ENCODE data around the gene NOXA1. TPM values are rescaled to one million over a fixed set of nuclear protein-coding genes. Genes with fewer than 3 reads are reported as not detected.
A peak's percentile ranks its signal among the peaks of the same experiment; 100 is the strongest.

NOXA1 gene
- total and polyA plus RNA-seq, 7 donors = 0.43 to 5.1 (median 1.0) TPM

- intact Hi-C loops (cut with DNase I) = no loop called here
- 70 to 83% (median 75%) methylated on average over 26 of the region's 26 CpGs for WGBS, 3 donors
- DNase-seq = peak in 1 of 2 donors; percentile 63
Observed at GRCh38 chr9:137482094-137482781, 59.0 kb downstream of the NOXA1 start.

More at GRCh38 chr9:137482094-137482781, 59.0 kb downstream of the NOXA1 start:
- peak; percentile 62 to 73 (median 68) for ATAC-seq
- H3K4me3 ChIP-seq = no peak overlapping the region
- TF ChIP-seq CTCF (IDR thresholded peaks at IDR 0.05) = no peak
- H3K9me3 ChIP-seq = no peaks in the 10 kb centered on the region
- H3K4me1 ChIP-seq = no peaks in the 10 kb centered on the region
- H3K36me3 ChIP-seq (ENCODE audit: insufficient read depth in 1 of 2, low read depth in 1 of 2) = peaks cover 0 to 35% of the 10 kb centered on the region in 2 donors
- H3K27me3 ChIP-seq (ENCODE audit: insufficient read depth in 3 of 3, low read length in 2 of 3) = no peaks in the 10 kb centered on the region
- peak overlapping the region; percentile 25 for H3K27ac ChIP-seq

Other genes starting within 250 kb of the NOXA1 start
- 10 to 100 TPM; 20.5 to 32.1 (median 24.3) TPM for gene ANAPC2, start 234.8 kb upstream of the NOXA1 start, total RNA-seq
- gene ANAPC2, start 234.8 kb upstream of the NOXA1 start, polyA plus RNA-seq = 10 to 100 TPM; 13.0 to 22.6 (median 21.6) TPM
- gene SSNA1, start 234.7 kb upstream of the NOXA1 start, total RNA-seq = 10 to 100 TPM; 51.5 to 65.4 (median 54.4) TPM
- gene SSNA1, start 234.7 kb upstream of the NOXA1 start, polyA plus RNA-seq = 100 to 1,000 TPM; 101 to 176 (median 142) TPM
- 10 to 100 TPM in 2 of 4 donors, 1 to 10 TPM in 2; 8.0 to 11.3 (median 9.8) TPM for gene TPRN, start 222.7 kb upstream of the NOXA1 start, total RNA-seq
- 10 to 100 TPM in 1 of 3 donors, 1 to 10 TPM in 2; 3.6 to 11.1 (median 6.7) TPM for gene TPRN, start 222.7 kb upstream of the NOXA1 start, polyA plus RNA-seq
- gene TMEM203, start 217.7 kb upstream of the NOXA1 start, total RNA-seq = 10 to 100 TPM; 31.2 to 40.1 (median 36.0) TPM
- gene TMEM203, start 217.7 kb upstream of the NOXA1 start, polyA plus RNA-seq = 10 to 100 TPM; 30.6 to 71.6 (median 47.7) TPM
- gene NDOR1, start 217.7 kb upstream of the NOXA1 start, total RNA-seq = 1 to 10 TPM; 2.2 to 4.4 (median 3.7) TPM
- 1 to 10 TPM; 1.5 to 6.3 (median 6.2) TPM for gene NDOR1, start 217.7 kb upstream of the NOXA1 start, polyA plus RNA-seq
- gene RNF208, start 201.2 kb upstream of the NOXA1 start, total RNA-seq = 10 to 100 TPM in 1 of 4 donors, 1 to 10 TPM in 3; 4.8 to 12.8 (median 8.1) TPM
- 1 to 10 TPM; 5.9 to 6.4 (median 6.1) TPM for gene RNF208, start 201.2 kb upstream of the NOXA1 start, polyA plus RNA-seq
- under 1 TPM in 3 of 4 donors, not detected in 1; 0.18 to 0.77 (median 0.32) TPM for gene CYSRT1, start 198.2 kb upstream of the NOXA1 start, total RNA-seq
- gene CYSRT1, start 198.2 kb upstream of the NOXA1 start, polyA plus RNA-seq = 1 to 10 TPM in 1 of 3 donors, under 1 TPM in 2; 0.08 to 1.1 (median 0.11) TPM
- gene RNF224, start 195.9 kb upstream of the NOXA1 start, total RNA-seq = not detected
- gene RNF224, start 195.9 kb upstream of the NOXA1 start, polyA plus RNA-seq = under 1 TPM in 1 of 3 donors, not detected in 2; 0.01 TPM
- gene SLC34A3, start 192.5 kb upstream of the NOXA1 start, total RNA-seq = not detected
- not detected for gene SLC34A3, start 192.5 kb upstream of the NOXA1 start, polyA plus RNA-seq
- gene TUBB4B, start 182.1 kb upstream of the NOXA1 start, total RNA-seq = 100 to 1,000 TPM; 111 to 273 (median 230) TPM
- 100 to 1,000 TPM; 350 to 838 (median 389) TPM for gene TUBB4B, start 182.1 kb upstream of the NOXA1 start, polyA plus RNA-seq
- not detected for gene STPG3, start 172.1 kb upstream of the NOXA1 start, total RNA-seq
- under 1 TPM in 1 of 3 donors, not detected in 2; 0.08 TPM for gene STPG3, start 172.1 kb upstream of the NOXA1 start, polyA plus RNA-seq
- gene NELFB, start 168.1 kb upstream of the NOXA1 start, total RNA-seq = 10 to 100 TPM; 39.1 to 53.7 (median 42.8) TPM
- gene NELFB, start 168.1 kb upstream of the NOXA1 start, polyA plus RNA-seq = 10 to 100 TPM; 43.2 to 74.3 (median 58.5) TPM
- gene TOR4A, start 145.7 kb upstream of the NOXA1 start, total RNA-seq = 1 to 10 TPM; 1.7 to 2.3 (median 2.1) TPM
- 1 to 10 TPM in 2 of 3 donors, under 1 TPM in 1; 0.77 to 2.3 (median 1.1) TPM for gene TOR4A, start 145.7 kb upstream of the NOXA1 start, polyA plus RNA-seq
- gene NRARP, start 121.1 kb upstream of the NOXA1 start, total RNA-seq = 1 to 10 TPM; 3.5 to 7.5 (median 5.3) TPM
- 1 to 10 TPM in 1 of 3 donors, under 1 TPM in 2; 0.73 to 1.4 (median 0.91) TPM for gene NRARP, start 121.1 kb upstream of the NOXA1 start, polyA plus RNA-seq
- gene EXD3, start 231 bp upstream of the NOXA1 start, total RNA-seq = 10 to 100 TPM in 2 of 4 donors, 1 to 10 TPM in 2; 6.7 to 11.2 (median 9.7) TPM
- 1 to 10 TPM; 5.7 to 9.9 (median 7.2) TPM for gene EXD3, start 231 bp upstream of the NOXA1 start, polyA plus RNA-seq
- gene ENTPD8, start 18.0 kb downstream of the NOXA1 start, total RNA-seq = not detected
- gene ENTPD8, start 18.0 kb downstream of the NOXA1 start, polyA plus RNA-seq = under 1 TPM in 1 of 3 donors, not detected in 2; 0.01 TPM
- 10 to 100 TPM in 1 of 4 donors, 1 to 10 TPM in 3; 4.8 to 11.2 (median 6.4) TPM for gene NSMF, start 35.9 kb downstream of the NOXA1 start, total RNA-seq
- gene NSMF, start 35.9 kb downstream of the NOXA1 start, polyA plus RNA-seq = 10 to 100 TPM in 1 of 3 donors, 1 to 10 TPM in 2; 4.9 to 11.0 (median 5.7) TPM
- 10 to 100 TPM in 3 of 4 donors, 1 to 10 TPM in 1; 6.9 to 22.3 (median 12.8) TPM for gene PNPLA7, start 127.0 kb downstream of the NOXA1 start, total RNA-seq
- 1 to 10 TPM; 1.2 to 7.7 (median 3.9) TPM for gene PNPLA7, start 127.0 kb downstream of the NOXA1 start, polyA plus RNA-seq
- 100 to 1,000 TPM; 102 to 133 (median 115) TPM for gene MRPL41, start 128.5 kb downstream of the NOXA1 start, total RNA-seq
- 100 to 1,000 TPM in 2 of 3 donors, 10 to 100 TPM in 1; 78.0 to 226 (median 205) TPM for gene MRPL41, start 128.5 kb downstream of the NOXA1 start, polyA plus RNA-seq
- 10 to 100 TPM in 3 of 4 donors, 1 to 10 TPM in 1; 9.1 to 17.8 (median 11.0) TPM for gene DPH7, start 155.5 kb downstream of the NOXA1 start, total RNA-seq
- 10 to 100 TPM; 14.1 to 16.8 (median 15.3) TPM for gene DPH7, start 155.5 kb downstream of the NOXA1 start, polyA plus RNA-seq
- 10 to 100 TPM; 11.7 to 21.2 (median 13.3) TPM for gene ZMYND19, start 167.1 kb downstream of the NOXA1 start, total RNA-seq
- 10 to 100 TPM; 15.2 to 27.2 (median 16.5) TPM for gene ZMYND19, start 167.1 kb downstream of the NOXA1 start, polyA plus RNA-seq
- 10 to 100 TPM in 3 of 4 donors, 1 to 10 TPM in 1; 6.9 to 17.6 (median 14.6) TPM for gene ARRDC1, start 182.3 kb downstream of the NOXA1 start, total RNA-seq
- gene ARRDC1, start 182.3 kb downstream of the NOXA1 start, polyA plus RNA-seq = 10 to 100 TPM; 12.6 to 18.9 (median 14.2) TPM
- 10 to 100 TPM; 29.2 to 49.6 (median 38.5) TPM for gene EHMT1, start 195.6 kb downstream of the NOXA1 start, total RNA-seq
- gene EHMT1, start 195.6 kb downstream of the NOXA1 start, polyA plus RNA-seq = 10 to 100 TPM; 29.0 to 31.2 (median 29.6) TPM